Mucosa of descending colon (tissue), 3 donors: ENCODE data around the gene ZCCHC18. TPM values are rescaled to one million over a fixed set of nuclear protein-coding genes. Genes with fewer than 3 reads are reported as not detected.

Experiments used
- ATAC-seq: fragments of 200-7000 bp; cut with Tn5 transposase; one replicate; pipeline ENCODE4 v1.9.1; 2020; ENCODE audit warnings: mild to moderate bottlenecking, moderate library complexity
- DNase-seq, 3 donors: peaks; one replicate each; pipeline ENCODE4 v3.0.0-alpha.2; 2020
- H3K36me3 ChIP-seq: fragments of 200-600 bp; one replicate; pipeline ENCODE4 v1.8.0; 2021; ENCODE audit warnings: low read depth, mild to moderate bottlenecking
- H3K4me1 ChIP-seq: fragments of 200-600 bp; one replicate; pipeline ENCODE4 v1.8.0; 2021; ENCODE audit warnings: low read depth, mild to moderate bottlenecking
- H3K4me3 ChIP-seq: fragments of 200-600 bp; one replicate; pipeline ENCODE4 v1.8.0; 2021; ENCODE audit warnings: mild to moderate bottlenecking
- H3K9me3 ChIP-seq: fragments of 200-600 bp; one replicate; pipeline ENCODE4 v1.8.0; 2021; ENCODE audit warnings: mild to moderate bottlenecking
- intact Hi-C, 2 donors: fragments of 100-400 bp; cut with DNase I in 1 of 2; cut with micrococcal nuclease in 1 of 2; formaldehyde crosslinking; loops; one replicate each; pipeline versions ENCODE4 v1.11.0 to v1.11.1; 2022; cut with DNase I, micrococcal nuclease
- total RNA-seq, 3 donors: library from RNA; stranded (reverse); fragmentation: NEBNext Ultra II Directional in 2 of 3; extraction: Animal tissue kit (Norgen Biotek cat#: 25700) in 2 of 3; gene quantifications; one replicate each; pipeline versions ENCODE4 v1.2.1 to v1.2.4, GENCODE V29; 2021 to 2023
- TF ChIP-seq, protein P1 (sequence below): fragments of 200-600 bp; IDR thresholded peaks from one replicate; pipeline ENCODE4 v1.8.0; 2022; ENCODE audit warnings: antibody characterized with exemption, mild to moderate bottlenecking
- donor health status: DM: no; HTN: no; CAD: no; lungs with moderate emphysema.
- donor health status: DM: no; HTN: no; CAD: no.
- donor health status: DM: no; HTN: yes; CAD: no.

ZCCHC18 gene
- total RNA-seq, 3 donors from 2014 or later: 0.14 to 1.0 (median 0.55) TPM

DNA sequence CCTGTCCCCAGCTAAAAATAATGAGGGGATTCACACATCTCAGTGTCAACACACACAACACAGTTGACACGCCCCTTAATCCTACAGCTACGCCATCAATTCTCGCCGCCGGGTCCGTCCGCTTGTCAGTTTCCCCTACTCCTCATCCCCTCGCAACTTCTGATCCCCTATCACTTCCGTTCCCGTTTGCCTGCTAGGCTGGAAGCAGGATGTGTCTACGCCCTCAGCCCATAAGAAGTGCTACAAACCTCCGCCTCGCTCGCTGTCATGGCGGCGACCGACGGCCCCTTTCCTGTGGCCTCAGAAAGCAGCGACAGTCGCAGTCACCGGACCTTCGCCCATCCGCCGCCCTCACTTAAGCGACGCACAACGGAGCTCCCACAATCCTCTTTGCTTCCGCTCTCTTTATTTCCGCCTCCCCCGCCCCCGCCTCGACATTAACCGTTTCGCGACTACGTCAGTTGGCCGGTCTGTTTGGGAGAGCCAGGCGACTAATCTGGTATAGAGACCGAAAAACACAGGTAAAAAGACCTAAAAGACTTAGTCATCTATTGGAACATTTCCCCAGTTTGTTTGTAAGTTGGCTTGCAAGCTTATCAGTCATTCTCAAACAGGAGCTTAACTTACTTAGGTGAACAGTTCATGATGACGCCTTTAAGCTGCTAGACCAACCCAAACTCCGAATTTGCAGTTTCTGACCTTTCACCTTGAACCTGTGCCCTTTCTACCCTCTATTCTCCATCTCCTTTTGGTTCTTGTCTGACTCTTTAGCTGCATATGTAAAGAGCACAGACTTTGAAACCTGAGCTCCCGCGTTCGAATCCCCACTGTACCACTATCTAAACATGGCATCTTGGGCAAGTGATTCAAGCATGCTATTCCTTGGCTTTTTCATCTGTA lies 44.6 kb downstream of the ZCCHC18 start, which contains the start of gene SLC25A53:
Gene SLC25A53 (minus strand): TSS at position 380 of the 900 bp plus-strand sequence. CDS start 51,752 bp downstream, outside the sequence.
- DNase-seq (peak; percentile 80 to 86 (median 81)), ATAC-seq (peak; percentile 98)
- H3K4me1 ChIP-seq: no peaks in the 10 kb centered on the region
- no peaks in the 10 kb centered on the region for H3K36me3 ChIP-seq
- H3K4me3 ChIP-seq: peak within 1 kb of the TSS; percentile 32
- no peaks in the 10 kb centered on the region for H3K9me3 ChIP-seq
- TF ChIP-seq, protein P1, sequence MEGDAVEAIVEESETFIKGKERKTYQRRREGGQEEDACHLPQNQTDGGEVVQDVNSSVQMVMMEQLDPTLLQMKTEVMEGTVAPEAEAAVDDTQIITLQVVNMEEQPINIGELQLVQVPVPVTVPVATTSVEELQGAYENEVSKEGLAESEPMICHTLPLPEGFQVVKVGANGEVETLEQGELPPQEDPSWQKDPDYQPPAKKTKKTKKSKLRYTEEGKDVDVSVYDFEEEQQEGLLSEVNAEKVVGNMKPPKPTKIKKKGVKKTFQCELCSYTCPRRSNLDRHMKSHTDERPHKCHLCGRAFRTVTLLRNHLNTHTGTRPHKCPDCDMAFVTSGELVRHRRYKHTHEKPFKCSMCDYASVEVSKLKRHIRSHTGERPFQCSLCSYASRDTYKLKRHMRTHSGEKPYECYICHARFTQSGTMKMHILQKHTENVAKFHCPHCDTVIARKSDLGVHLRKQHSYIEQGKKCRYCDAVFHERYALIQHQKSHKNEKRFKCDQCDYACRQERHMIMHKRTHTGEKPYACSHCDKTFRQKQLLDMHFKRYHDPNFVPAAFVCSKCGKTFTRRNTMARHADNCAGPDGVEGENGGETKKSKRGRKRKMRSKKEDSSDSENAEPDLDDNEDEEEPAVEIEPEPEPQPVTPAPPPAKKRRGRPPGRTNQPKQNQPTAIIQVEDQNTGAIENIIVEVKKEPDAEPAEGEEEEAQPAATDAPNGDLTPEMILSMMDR: no peak
- intact Hi-C loops: no loop called here

Other genes starting within 250 kb of the ZCCHC18 start
- gene TMSB15B, start 149.9 kb upstream of the ZCCHC18 start, total RNA-seq: 1 to 10 TPM in 2 of 3 donors, under 1 TPM in 1; 0.49 to 4.4 (median 2.2) TPM
- not detected for gene H2BW1, start 98.8 kb upstream of the ZCCHC18 start, total RNA-seq
- gene H2BW2, start 72.6 kb upstream of the ZCCHC18 start, total RNA-seq: not detected
- 1 to 10 TPM in 1 of 3 donors, under 1 TPM in 2; 0.84 to 2.6 (median 0.87) TPM for gene TMSB15C, start 36.3 kb upstream of the ZCCHC18 start, total RNA-seq
- gene SLC25A53, start 44.5 kb downstream of the ZCCHC18 start, total RNA-seq: 10 to 100 TPM in 1 of 3 donors, 1 to 10 TPM in 2; 7.2 to 18.0 (median 8.5) TPM
- gene FAM199X, start 53.9 kb downstream of the ZCCHC18 start, total RNA-seq: 10 to 100 TPM; 18.3 to 22.2 (median 21.9) TPM
- not detected for gene ESX1, start 142.4 kb downstream of the ZCCHC18 start, total RNA-seq